ENCODE results near the gene DERL3. TPM values are rescaled to one million over a fixed set of nuclear protein-coding genes. Genes with fewer than 3 reads are reported as not detected.

Gene DERL3
- total RNA-seq, 1 experiment from 2014 or later = 1.5 TPM

DNA sequence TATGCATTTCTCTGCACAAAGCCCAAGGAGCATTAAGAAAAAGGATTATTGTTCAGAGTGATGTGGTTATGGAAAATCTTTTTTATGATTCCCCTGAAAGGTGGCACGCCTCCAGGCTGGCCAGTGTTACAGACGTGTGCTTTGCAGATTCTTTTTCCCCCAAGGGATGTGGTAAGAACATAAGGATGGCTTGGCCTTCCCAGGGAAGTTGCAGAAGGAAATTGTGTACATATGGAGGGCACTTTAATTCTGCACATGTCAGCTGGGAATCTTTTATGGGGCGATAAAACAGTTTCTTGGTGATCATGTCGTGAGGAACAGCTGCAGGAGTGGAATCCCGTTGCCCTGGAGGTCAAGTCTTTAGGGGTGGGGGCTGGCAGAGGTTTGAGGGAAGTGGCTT lies 42.3 kb downstream of the DERL3 start:
- no peak overlapping the region for H3K4me3 ChIP-seq (ENCODE audit: low read depth, low read length, poor library complexity, severe bottlenecking)
- no TSS peak for BruUV-seq (replicated peaks)
- H3K27me3 ChIP-seq (replicated peaks; ENCODE audit: insufficient read depth, low read depth, low read length, poor library complexity) = no peaks in the 10 kb centered on the region
- ChIA-PET POLR2A (ENCODE audit: low non-redundant PET) (no interaction called here), CTCF (no interaction called here)
- no peak for DNase-seq (ENCODE audit: low spot score)
- H3K4me1 ChIP-seq (ENCODE audit: insufficient read depth, low read length, poor library complexity, severe bottlenecking) = no peaks in the 10 kb centered on the region
- H3K9me3 ChIP-seq (ENCODE audit: low read depth, low read length, poor library complexity, severe bottlenecking) = no peaks in the 10 kb centered on the region
- intact Hi-C loops (cut with micrococcal nuclease; ENCODE audit: unreplicated experiment) = no loop called here
- H3K27ac ChIP-seq (ENCODE audit: low read depth, low read length, poor library complexity, severe bottlenecking) = no peak overlapping the region
- H3K36me3 ChIP-seq (ENCODE audit: insufficient read depth, low read length, poor library complexity, severe bottlenecking) = peaks cover 53% of the 10 kb centered on the region
- TF ChIP-seq EZH2 (IDR thresholded peaks at IDR 0.05; ENCODE audit: borderline replicate concordance, low read depth, low read length, poor library complexity, severe bottlenecking) = no peak
- TF ChIP-seq, protein P1, sequence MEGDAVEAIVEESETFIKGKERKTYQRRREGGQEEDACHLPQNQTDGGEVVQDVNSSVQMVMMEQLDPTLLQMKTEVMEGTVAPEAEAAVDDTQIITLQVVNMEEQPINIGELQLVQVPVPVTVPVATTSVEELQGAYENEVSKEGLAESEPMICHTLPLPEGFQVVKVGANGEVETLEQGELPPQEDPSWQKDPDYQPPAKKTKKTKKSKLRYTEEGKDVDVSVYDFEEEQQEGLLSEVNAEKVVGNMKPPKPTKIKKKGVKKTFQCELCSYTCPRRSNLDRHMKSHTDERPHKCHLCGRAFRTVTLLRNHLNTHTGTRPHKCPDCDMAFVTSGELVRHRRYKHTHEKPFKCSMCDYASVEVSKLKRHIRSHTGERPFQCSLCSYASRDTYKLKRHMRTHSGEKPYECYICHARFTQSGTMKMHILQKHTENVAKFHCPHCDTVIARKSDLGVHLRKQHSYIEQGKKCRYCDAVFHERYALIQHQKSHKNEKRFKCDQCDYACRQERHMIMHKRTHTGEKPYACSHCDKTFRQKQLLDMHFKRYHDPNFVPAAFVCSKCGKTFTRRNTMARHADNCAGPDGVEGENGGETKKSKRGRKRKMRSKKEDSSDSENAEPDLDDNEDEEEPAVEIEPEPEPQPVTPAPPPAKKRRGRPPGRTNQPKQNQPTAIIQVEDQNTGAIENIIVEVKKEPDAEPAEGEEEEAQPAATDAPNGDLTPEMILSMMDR (conservative IDR thresholded peaks at IDR 0.05; ENCODE audit: low read depth, low read length) = no peak

DNA sequence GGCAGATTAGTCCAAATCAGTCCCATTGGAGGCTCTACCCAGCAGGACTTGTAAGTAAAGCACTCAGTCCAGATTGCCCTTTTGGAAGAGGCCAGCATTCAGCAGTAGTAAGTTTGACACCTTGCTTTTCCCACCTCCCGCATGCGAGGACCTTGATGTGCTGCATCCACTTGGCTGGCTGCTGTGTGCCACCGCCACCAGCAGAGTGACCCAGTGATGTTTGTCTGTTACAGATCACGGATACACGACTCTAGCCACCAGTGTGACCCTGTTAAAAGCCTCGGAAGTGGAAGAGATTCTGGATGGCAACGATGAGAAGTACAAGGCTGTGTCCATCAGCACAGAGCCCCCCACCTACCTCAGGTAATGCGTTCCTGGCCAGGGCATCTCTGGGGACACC lies 45.5 kb downstream of the DERL3 start:
- Histone ChIP-seq H3K4me3 (ENCODE audit: low read depth, low read length, poor library complexity, severe bottlenecking) (no peak overlapping the region), H3K27ac (ENCODE audit: low read depth, low read length, poor library complexity, severe bottlenecking) (no peak overlapping the region), H3K36me3 (ENCODE audit: insufficient read depth, low read length, poor library complexity, severe bottlenecking) (peaks cover 37% of the 10 kb centered on the region), H3K4me1 (ENCODE audit: insufficient read depth, low read length, poor library complexity, severe bottlenecking) (peaks cover 6% of the 10 kb centered on the region), H3K9me3 (ENCODE audit: low read depth, low read length, poor library complexity, severe bottlenecking) (no peaks in the 10 kb centered on the region), H3K27me3 (replicated peaks; ENCODE audit: insufficient read depth, low read depth, low read length, poor library complexity) (no peaks in the 10 kb centered on the region)
- BruUV-seq (replicated peaks) = no TSS peak
- intact Hi-C loops (cut with micrococcal nuclease; ENCODE audit: unreplicated experiment) = no loop called here
- ChIA-PET POLR2A (ENCODE audit: low non-redundant PET) (no interaction called here), CTCF (no interaction called here)
- no peak for TF ChIP-seq EZH2 (IDR thresholded peaks at IDR 0.05; ENCODE audit: borderline replicate concordance, low read depth, low read length, poor library complexity, severe bottlenecking)
- TF ChIP-seq, protein P1 (conservative IDR thresholded peaks at IDR 0.05; ENCODE audit: low read depth, low read length) = no peak
- no peak for DNase-seq (ENCODE audit: low spot score)

DNA sequence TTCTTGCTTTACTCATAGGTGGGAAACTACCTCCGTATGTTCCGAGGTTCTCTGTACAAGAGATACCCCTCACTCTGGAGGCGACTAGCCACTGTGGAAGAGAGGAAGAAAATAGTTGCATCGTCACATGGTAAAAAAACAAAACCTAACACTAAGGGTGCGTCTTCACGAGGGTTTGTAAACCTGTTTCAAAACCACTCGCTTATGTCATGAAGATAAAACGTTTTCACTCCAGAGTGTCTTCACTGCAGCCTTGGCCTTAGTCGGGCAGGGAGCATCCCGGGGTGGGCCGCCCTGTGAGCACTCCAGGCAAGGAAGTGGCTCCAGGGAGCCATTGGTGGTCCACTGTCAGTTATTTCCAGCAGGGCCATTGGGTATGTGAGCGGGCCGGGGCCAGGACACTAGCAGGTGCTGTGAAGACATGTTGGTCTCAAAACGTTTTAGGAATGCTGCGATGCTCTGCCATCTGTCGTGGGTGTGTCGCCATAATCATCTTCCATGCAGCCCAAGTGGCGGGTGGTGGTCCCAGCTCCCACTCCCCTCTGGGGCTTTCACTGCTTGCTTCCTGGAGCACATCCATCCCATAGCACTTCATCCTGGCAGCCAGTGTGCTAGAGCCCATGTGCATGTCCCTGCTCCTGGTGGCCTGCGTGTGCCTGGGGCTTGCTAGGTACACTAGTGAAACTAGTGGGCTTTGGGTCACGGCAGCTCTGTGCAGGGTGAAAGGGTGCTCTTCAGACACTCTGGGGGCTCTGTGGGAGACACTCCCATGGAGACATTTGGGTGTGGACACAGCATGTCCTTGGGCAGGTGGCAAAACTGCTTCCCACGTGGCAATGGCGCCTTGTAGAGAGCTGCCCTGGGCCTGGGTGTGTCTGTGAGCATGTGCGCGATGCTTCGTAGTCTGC lies 46.8 kb downstream of the DERL3 start:
- H3K4me1 ChIP-seq (ENCODE audit: insufficient read depth, low read length, poor library complexity, severe bottlenecking) = peaks cover 11% of the 10 kb centered on the region
- no peaks in the 10 kb centered on the region for H3K27me3 ChIP-seq (replicated peaks; ENCODE audit: insufficient read depth, low read depth, low read length, poor library complexity)
- H3K27ac ChIP-seq (ENCODE audit: low read depth, low read length, poor library complexity, severe bottlenecking) = no peak overlapping the region
- CTCF ChIA-PET = no interaction called here
- BruUV-seq (replicated peaks) = no TSS peak
- H3K9me3 ChIP-seq (ENCODE audit: low read depth, low read length, poor library complexity, severe bottlenecking) = no peaks in the 10 kb centered on the region
- peaks cover 30% of the 10 kb centered on the region for H3K36me3 ChIP-seq (ENCODE audit: insufficient read depth, low read length, poor library complexity, severe bottlenecking)
- TF ChIP-seq, protein P1 (conservative IDR thresholded peaks at IDR 0.05; ENCODE audit: low read depth, low read length) = no peak
- TF ChIP-seq EZH2 (IDR thresholded peaks at IDR 0.05; ENCODE audit: borderline replicate concordance, low read depth, low read length, poor library complexity, severe bottlenecking) = no peak
- POLR2A ChIA-PET (ENCODE audit: low non-redundant PET) = no interaction called here
- intact Hi-C loops (cut with micrococcal nuclease; ENCODE audit: unreplicated experiment) = no loop called here
- DNase-seq (ENCODE audit: low spot score) = no peak
- H3K4me3 ChIP-seq (ENCODE audit: low read depth, low read length, poor library complexity, severe bottlenecking) = no peak overlapping the region

Data from A673 (cell line).